Mesodermal cell (in vitro differentiated cells): Measurements from ENCODE around the gene AUTS2.

Experiments used
- H3K27ac ChIP-seq: 2 replicates; pipeline ENCODE4 v1.7.0; 2013; ENCODE audit warnings: mild to moderate bottlenecking, low read depth, low read length, moderate library complexity; ENCODE audit not compliant: severe bottlenecking
- H3K36me3 ChIP-seq: 2 replicates; pipeline ENCODE4 v1.7.1; 2013; ENCODE audit warnings: mild to moderate bottlenecking, low read length, moderate library complexity; ENCODE audit not compliant: control insufficient read depth, insufficient read depth
- H3K4me1 ChIP-seq: one replicate; pipeline ENCODE4 v1.7.1; 2013; ENCODE audit warnings: mild to moderate bottlenecking, low read length; ENCODE audit not compliant: insufficient read depth, control insufficient read depth, poor library complexity, severe bottlenecking
- H3K4me3 ChIP-seq: 2 replicates; pipeline ENCODE4 v1.7.0; 2013; ENCODE audit warnings: low read length, control low read depth, mild to moderate bottlenecking; ENCODE audit not compliant: insufficient read depth, poor library complexity, severe bottlenecking; ENCODE audit errors: extremely low read depth
- H3K9me3 ChIP-seq: 2 replicates; pipeline ENCODE4 v1.7.1; 2013; ENCODE audit warnings: mild to moderate bottlenecking, low read length, moderate library complexity; ENCODE audit not compliant: control insufficient read depth
- WGBS, 2 experiments: methylation state at CpG; one replicate each; pipeline ENCODE4 v1.1.5; 2013; ENCODE audit warnings: missing lambda C conversion rate in 2 of 2; ENCODE audit not compliant: insufficient coverage in 2 of 2; 5-methylcytosine and 5-hydroxymethylcytosine counted together

AUTS2 gene

GRCh38 chr7:69912141-69912540 lies 313.9 kb downstream of the AUTS2 start:
- WGBS, 2 experiments, result 92 to 94% methylated on average over 2 to 4 of the region's 6 CpGs

DNA sequence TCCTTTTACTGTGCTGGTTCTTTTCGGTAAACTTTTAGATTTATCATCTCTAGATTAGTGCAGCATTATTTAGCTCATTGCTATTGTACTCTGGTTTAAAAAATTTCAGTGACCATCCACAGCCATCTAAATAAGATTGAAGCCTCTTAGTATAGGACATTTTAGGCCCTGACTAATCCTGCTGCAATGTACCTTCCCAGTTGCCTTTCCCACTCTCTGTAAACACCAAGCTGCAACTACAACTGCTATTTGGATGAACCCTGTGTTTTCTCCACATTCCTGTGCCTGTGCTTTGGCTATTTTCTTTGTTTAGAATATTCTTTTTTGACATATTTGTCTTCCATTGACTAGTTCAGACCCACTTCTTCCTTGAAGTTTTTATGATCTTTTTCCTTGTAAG lies 314.6 kb downstream of the AUTS2 start:
- WGBS, 2 experiments, result no CpG with 5 or more reads among the region's 1 CpG
- peaks cover 8% of the 10 kb centered on the region for H3K9me3 ChIP-seq
- no peak overlapping the region for H3K4me3 ChIP-seq
- H3K27ac ChIP-seq, result no peak overlapping the region
- no peaks in the 10 kb centered on the region for H3K36me3 ChIP-seq
- peaks cover 5% of the 10 kb centered on the region for H3K4me1 ChIP-seq

More at GRCh38 chr7:69912141-69912540, 313.9 kb downstream of the AUTS2 start:
- Histone ChIP-seq H3K4me3 (no peak overlapping the region), H3K36me3 (no peaks in the 10 kb centered on the region), H3K4me1 (peaks cover 5% of the 10 kb centered on the region), H3K9me3 (peaks cover 8% of the 10 kb centered on the region), H3K27ac (no peak overlapping the region)

- WGBS, 2 experiments, result 86 to 94% methylated on average over 2 to 4 of the region's 4 CpGs
- H3K4me3 ChIP-seq, result no peak overlapping the region
- no peak overlapping the region for H3K27ac ChIP-seq
- no peaks in the 10 kb centered on the region for H3K4me1 ChIP-seq
- H3K36me3 ChIP-seq, result no peaks in the 10 kb centered on the region
- no peaks in the 10 kb centered on the region for H3K9me3 ChIP-seq
Measured at GRCh38 chr7:69919426-69920111, 321.3 kb downstream of the AUTS2 start.

DNA sequence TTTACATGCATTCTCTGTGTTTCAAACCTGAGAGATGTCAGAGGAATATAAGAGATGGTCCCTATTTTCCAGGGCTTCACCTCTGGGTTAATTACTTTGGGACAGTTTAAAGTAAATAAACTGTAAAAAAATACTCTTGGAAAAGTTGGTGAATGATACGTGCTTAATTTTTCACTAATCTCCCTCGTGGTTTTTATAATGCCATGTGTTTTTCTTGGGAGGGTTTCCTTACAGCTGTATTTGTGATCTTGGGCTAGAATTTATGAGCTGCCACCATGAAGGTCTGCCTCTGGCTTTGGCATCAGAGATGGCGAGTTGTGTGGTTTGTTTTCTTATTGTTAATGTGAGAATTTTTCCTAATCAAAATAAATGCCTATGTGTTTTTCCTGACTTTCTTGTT lies 322.5 kb downstream of the AUTS2 start:
- WGBS, 2 experiments, result 100% methylated on average over 2 of the region's 3 CpGs
- no peaks in the 10 kb centered on the region for H3K4me1 ChIP-seq

GRCh38 chr7:69922026-69922803 lies 323.9 kb downstream of the AUTS2 start:
- Histone ChIP-seq H3K4me1 (no peaks in the 10 kb centered on the region), H3K36me3 (no peaks in the 10 kb centered on the region), H3K4me3 (no peak overlapping the region), H3K9me3 (no peaks in the 10 kb centered on the region), H3K27ac (no peak overlapping the region)
- no CpG with 5 or more reads among the region's 6 CpGs for WGBS, 2 experiments

More for the DNA sequence above, 322.5 kb downstream of the AUTS2 start:
- no peaks in the 10 kb centered on the region for H3K9me3 ChIP-seq
- H3K36me3 ChIP-seq, result no peaks in the 10 kb centered on the region
- H3K4me3 ChIP-seq, result no peak overlapping the region
- no peak overlapping the region for H3K27ac ChIP-seq

DNA sequence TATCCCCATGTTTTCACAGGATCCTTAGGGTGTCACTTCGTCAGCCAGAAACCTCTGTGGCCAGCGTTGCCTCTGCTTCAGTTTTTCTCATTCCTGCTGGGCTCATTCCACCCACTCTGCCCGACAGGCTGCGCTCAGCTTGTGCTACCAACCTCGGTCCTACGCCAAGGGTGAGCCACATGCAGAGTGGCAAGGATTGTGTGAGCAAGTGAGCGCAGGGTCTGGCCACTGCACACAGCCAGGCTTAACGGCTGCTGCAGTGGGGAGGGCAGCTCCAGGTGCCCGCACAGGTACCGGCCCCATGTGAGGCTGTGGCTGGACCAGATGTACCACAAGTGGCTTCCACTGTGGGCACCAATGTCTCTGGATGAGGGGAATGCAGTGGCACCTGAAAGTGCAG lies 329.2 kb downstream of the AUTS2 start:
- H3K36me3 ChIP-seq, result no peaks in the 10 kb centered on the region
- WGBS, 2 experiments, result 96 to 98% methylated on average over 9 to 10 of the region's 10 CpGs
- no peak overlapping the region for H3K4me3 ChIP-seq
- no peaks in the 10 kb centered on the region for H3K9me3 ChIP-seq
- H3K27ac ChIP-seq, result no peak overlapping the region
- no peaks in the 10 kb centered on the region for H3K4me1 ChIP-seq

DNA sequence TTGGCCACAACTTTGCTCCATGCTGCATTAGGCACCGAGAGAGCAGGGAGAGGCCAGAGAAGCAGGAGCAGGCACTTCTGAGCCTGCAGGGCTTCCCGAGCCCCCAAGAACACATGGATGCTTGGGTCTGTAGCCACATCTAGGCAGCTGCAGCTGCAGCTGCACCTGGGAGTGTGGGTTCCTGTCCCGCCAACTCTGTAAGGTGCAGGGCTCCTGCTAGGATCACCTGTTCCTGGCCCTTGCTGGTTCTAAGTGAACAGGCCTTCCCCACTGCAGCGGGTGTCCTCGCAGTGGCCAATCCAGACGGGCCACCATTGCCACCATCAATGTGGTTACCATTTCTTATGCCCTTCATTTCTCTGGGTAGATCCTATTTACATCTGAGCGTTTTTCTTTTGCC lies 330.3 kb downstream of the AUTS2 start:
- no peak overlapping the region for H3K27ac ChIP-seq
- H3K4me1 ChIP-seq, result no peaks in the 10 kb centered on the region
- WGBS, 2 experiments, result 91 to 95% methylated on average over 6 of the region's 7 CpGs
- H3K9me3 ChIP-seq, result no peaks in the 10 kb centered on the region
- no peak overlapping the region for H3K4me3 ChIP-seq
- H3K36me3 ChIP-seq, result no peaks in the 10 kb centered on the region

GRCh38 chr7:69929622-69930021 lies 331.3 kb downstream of the AUTS2 start:
- no peak overlapping the region for H3K4me3 ChIP-seq
- no peaks in the 10 kb centered on the region for H3K4me1 ChIP-seq
- 85 to 88% methylated on average over 1 of the region's 2 CpGs for WGBS, 2 experiments
- no peaks in the 10 kb centered on the region for H3K9me3 ChIP-seq
- no peaks in the 10 kb centered on the region for H3K36me3 ChIP-seq
- no peak overlapping the region for H3K27ac ChIP-seq

GRCh38 chr7:69932034-69932628 lies 333.9 kb downstream of the AUTS2 start:
- Histone ChIP-seq H3K4me3 (no peak overlapping the region), H3K27ac (no peak overlapping the region), H3K9me3 (no peaks in the 10 kb centered on the region), H3K4me1 (no peaks in the 10 kb centered on the region), H3K36me3 (no peaks in the 10 kb centered on the region)
- 63 to 77% methylated on average over 2 of the region's 2 CpGs for WGBS, 2 experiments

DNA sequence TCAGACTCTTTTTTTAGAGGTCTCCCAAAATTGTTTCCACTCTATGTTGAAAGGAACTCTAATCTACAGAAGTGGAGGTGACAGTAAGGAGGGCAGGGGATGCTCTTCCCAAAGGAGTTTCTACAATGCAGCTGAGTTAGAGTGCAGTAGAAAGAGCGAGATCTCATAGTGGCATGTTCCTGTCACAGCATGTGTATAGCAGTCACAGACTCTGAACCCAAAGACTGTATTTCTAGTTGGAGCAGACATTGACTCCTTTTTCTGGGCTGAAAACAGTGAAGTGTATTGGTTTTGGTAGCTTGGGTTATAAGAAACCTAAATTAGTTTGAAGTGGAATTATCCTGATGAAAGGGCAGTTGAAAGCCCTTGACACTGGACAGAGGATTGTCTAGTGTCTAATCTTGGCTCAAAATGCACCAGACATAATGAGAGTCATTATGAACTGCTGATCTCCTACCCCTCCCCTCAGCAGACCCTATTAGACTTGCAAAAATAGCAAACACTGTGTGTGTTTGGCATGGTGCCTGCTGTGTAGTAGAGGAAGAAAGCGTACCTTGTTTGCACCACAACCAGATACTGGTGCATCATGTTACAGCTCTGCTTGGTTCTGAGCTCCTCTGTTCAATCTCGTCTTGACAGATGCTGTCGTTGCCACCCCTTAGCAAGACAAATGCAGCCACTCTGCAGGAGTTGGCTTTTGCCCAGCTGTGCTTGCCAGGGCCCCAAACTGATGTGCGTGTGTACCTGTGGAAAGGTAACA lies 336.0 kb downstream of the AUTS2 start:
- Histone ChIP-seq H3K36me3 (no peaks in the 10 kb centered on the region), H3K4me3 (no peak overlapping the region), H3K4me1 (no peaks in the 10 kb centered on the region), H3K9me3 (no peaks in the 10 kb centered on the region), H3K27ac (no peak overlapping the region)
- 76 to 92% methylated on average over 4 to 5 of the region's 5 CpGs for WGBS, 2 experiments
